GDM1 (cell line): ENCODE results near the gene CDX1.

ENCODE experiments used
- DNase-seq: peaks from one replicate; lab custom pipeline; 2025; lab: John Stamatoyannopoulos, UW

CDX1 gene

DNA sequence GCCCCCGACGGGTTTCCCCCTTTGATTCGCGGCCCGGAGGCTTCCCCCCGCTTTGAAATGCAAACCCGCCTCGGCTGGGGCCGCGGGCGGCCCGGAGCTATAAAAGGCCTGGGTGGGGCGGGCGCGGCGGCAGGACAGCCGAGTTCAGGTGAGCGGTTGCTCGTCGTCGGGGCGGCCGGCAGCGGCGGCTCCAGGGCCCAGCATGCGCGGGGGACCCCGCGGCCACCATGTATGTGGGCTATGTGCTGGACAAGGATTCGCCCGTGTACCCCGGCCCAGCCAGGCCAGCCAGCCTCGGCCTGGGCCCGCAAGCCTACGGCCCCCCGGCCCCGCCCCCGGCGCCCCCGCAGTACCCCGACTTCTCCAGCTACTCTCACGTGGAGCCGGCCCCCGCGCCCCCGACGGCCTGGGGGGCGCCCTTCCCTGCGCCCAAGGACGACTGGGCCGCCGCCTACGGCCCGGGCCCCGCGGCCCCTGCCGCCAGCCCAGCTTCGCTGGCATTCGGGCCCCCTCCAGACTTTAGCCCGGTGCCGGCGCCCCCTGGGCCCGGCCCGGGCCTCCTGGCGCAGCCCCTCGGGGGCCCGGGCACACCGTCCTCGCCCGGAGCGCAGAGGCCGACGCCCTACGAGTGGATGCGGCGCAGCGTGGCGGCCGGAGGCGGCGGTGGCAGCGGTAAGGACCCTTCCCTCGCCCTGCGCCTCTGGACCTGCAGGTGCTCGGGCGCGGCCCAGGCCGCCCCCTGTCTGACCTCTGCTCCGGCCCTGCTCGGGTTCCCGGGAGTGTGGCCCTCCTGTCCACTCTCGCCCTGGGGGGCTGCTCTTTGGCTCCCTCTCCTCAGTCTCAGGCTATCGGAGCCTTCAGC is at the start of gene CDX1:
Gene CDX1 (plus strand): TSS at position 129 of the 862 bp plus-strand sequence. CDS start 99 bp downstream, at position 228.
- no peak for DNase-seq

DNA sequence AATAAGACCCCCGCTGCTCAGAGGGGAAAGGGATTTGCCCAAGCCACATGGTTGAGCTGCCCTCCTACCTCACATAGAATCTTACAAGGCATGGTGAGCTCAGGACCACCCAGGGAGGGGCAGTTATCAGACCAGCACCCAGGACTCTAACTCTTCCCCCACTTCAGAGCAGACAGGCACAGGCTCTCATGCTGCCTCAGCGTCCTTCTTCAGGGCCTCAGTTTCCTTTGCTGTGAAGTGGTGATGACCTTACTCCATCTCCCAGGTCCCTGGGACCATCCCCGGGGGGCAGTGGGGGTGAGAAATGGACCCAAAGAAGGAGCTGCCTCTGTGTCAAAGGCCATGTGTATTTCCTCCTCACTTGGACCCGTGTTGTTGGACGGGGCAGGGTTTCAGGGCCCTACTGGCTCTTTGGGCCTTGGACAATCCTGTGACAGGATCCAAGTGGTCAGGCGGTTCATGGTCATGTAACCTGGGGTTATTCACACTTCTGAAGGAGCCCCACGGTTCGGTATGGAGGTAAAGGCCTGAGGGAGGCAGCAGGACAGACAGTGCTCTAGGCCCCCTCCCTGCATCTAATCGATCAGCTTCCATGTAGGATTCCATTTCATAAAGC is 48.5 kb upstream of the CDX1 start:
- DNase-seq, result no peak

DNA sequence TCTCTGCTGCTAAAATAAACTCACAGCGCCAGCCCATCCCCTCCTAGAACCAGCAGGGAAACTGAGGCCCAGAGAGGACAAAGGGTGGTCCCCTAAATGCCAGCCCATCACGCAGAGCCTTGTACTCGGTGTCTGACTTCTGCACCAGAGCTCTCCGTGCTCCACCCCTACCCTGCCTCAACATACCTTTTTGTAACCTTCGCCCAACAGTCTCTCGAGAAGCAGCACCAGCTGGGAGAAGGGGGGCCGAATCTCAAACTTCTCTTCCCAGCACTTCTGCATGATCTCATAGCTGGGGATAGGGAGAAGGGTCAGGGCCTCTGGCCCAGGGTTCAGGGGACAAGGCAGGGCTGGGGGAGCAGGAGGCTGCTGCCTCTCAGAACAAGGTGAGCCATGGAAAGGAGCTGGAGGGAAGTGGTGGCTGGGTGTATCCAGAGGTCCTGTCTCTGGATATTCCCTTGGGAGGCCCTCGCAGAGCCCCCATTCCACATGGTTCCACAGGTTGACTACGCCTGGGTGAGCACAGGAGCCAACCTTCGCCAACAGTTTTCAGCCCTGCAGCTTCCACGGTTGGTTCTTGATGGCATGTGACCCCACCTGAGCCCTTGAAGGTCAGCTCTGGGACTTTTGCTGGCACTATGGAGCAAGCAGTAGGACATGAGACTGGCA is 47.9 kb upstream of the CDX1 start:
- DNase-seq, result no peak

DNA sequence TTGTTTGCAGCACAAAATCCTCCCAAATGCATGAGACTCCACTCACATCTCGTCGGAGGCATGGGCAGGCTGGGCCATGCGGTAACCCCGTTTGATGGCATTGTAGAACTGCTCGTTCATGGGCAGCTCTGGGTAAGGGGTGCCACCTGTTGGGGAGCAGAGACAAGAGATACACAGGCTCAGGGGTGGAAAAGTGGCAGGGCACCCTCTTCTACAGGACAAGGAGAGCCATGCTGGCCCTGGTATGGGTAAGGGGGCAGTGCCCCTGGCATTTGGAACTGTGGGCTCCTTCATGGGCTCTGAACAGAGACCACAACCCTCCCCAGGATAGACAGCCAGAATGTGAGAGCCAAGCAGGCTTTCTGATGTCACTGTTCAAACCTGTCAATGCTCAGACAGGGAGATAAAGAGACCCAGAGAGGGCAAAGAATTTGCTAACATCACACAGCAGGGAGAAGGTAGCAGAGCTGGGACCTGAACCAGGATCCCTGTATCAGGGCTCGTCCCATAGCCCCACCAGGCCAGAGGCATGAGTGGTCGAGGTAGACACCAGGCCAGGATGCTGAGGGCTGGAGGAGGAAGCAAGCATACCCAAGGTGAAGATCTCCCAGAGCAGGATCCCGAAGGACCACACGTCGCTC is 47.0 kb upstream of the CDX1 start:
- peak; percentile 35 for DNase-seq

DNA sequence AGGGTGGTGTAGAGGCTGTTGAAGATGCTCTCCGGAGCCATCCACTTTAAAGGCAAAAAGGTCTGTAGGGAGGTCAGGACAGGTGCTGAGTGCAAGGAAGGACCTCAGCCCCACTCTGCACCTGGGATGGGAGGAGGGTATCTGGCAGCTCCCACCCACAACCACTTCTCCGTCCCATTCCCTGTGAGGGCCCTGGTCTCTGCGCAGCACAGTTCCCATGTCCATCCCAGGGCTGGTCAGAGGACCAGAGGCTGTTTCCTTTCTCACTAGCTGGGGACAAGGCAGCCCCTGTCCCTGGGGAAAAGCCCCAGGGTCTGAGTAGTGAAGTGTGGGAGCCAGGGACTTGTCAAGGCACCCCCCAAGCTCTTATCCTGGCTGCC is 46.5 kb upstream of the CDX1 start:
- DNase-seq, result no peak

DNA sequence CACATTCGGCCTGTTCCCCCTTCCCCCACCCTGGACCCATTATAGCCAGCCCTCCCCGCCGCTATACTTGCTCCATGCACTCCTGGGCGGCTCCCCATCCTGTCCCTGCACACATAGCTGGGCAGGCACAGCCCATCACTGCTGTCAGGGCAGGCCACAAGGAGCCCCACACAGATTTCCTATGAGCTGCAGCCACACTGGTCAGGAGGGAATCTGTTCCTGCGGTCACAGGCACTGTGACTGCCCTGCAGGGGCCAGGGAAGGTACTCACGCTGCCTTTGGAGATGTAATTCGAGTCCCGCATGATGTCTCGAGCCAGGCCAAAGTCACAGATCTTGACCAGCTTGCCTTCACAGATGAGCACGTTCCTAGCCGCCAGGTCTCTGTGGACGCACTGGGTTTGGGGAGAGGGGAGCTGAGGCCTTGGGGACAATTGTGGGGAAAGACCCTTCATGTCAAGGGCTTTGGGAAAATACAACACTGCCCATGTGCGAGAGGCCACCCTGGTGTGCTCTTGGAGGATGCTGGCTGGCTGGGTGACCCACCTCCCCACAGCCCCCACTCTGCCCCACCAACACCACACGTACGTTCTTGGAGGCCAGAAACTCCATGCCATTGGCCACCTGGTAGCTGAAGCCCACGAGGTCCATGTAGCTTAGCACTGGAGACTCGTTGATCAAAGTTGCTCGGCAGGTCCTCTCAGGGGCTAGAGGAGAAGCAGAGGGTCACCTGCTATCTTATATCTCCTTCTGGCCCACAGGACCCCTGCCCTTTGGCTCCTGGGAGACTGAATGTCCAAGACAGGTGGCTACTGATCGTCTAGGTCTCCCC is 45.7 kb upstream of the CDX1 start:
- no peak for DNase-seq

DNA sequence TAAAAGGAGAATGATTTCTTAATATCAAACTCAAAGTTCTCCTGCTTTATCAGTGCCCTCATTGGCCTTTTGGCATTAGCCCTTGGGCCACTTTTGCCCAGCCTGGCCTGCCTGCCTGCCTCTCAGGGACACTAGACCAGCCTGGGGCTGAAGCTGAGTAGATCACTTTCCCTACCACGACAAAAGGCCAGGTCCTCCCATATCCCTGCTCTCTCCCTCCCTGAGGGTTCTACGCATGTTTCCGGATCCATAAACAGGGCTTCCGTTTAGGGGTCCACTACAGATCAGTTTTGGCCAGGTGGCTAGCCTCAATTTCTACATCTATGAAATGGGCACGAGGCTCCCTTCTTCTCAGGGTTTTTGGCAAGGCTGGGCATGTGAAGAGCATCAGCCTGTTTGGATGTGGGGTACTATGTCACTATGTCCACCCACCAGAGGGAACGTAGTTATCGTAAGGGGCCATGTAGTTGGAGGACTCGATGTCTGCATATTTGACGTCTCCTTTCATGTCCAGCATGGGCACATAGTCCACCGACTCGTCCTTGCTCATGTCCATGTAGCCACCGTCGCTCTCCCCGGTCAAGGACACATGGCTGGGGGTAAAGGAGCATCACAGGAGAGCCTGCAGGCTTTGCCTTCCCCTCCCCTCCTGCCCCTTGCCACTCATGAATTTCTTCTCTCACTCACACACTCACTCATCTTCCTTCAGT is 45.0 kb upstream of the CDX1 start:
- DNase-seq, result no peak

DNA sequence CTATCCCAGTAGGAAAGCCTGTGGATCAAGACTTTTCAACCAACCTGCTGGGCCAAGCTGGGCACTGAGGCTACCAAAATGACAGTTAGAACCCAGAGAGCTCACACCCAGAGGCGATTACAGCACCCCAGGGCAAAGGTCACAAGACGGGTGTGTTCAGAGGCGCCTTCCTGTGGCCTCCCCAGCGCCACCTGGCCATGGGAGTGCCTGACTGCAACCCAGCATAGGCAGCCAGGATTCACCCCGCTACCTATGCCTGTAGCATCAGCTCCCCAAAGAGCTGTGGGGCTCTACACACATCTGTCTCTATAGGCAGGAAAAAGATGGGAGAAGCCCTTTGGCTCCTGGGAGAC is 44.4 kb upstream of the CDX1 start:
- DNase-seq, result peak; percentile 24

DNA sequence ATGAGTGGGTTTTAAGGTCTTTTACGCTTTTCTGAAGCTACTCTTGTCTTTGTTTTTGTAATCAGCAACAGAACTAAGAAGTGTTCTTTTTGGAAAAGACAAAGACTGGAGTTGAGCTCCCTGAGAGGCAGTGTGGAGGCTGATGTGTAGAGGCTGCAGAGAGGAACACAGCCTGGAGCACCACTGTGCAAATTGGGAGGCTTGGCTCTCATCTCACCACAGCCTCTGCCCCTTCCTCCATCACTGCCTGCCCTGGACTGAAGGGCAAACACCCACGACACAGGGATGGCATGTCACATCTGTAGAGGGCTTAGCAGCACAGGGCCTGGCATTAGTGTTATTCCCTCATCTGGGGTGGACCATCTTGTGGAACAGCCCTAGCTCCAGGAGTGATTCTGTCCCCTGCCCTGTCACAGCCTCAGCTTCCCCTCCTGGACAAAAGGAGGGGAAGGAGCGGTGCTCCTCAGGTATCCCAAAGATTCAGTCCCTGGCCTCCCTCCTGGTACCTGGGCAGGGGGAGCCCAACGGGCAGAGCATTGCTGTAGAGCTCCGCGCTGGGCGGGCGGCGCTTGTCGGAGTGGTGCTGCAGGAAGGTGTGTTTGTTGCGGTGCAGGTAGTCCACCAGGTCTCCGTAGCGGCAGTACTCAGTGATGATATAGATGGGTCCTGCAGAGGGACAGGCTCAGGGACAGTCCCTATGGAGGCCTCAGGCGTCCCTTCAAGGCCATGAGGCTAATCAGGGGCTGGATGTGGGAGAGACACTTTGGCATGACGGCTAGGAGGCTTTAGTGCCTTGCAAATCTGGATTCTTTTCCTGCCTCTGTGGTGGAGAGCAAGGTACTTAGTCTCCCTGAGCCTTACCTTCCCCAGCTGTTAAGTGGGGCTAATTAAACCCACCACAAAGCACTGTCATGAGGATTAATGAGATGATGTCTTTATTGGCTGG is 43.8 kb upstream of the CDX1 start:
- DNase-seq, result no peak

DNA sequence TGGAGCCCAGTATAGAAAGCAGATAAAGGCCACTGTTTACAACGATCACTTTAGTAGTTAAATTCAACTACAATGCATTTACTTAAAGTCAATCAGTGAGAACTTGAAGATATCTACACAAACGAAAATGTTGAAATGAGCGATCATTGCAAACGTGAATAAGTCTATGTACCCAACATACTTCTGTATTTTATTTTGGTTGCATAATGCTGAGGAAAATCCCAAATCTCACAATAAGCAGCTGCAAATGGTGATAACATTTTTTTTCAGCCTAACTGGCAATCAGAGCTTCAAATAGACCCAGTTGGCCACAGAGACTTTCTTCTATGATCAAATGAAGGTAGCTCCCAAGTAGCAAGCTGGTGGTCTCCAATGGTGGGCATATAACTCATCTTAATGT is 43.0 kb upstream of the CDX1 start:
- DNase-seq, result no peak

DNA sequence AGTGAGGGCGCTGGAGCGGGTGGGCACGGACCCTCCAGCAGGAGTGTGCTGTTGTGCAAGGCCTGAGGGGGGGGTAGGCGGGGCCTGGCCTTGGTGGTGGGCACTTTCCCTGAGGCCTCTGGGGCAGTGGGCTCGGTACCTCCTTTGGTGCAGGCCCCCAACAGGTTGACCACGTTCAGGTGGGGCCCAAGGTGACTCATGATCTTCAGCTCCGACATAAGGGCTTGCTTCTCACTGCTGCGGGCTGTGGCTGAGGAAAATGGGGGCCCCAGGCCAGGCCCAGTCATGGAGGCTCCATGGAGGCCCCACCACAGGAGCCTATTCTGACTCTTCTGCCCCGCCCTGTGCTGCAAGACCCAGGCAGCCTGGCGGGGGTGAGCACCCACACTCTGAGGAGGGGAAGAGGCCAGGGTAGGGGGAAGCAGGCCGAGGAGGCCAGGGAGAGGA is 42.4 kb upstream of the CDX1 start:
- no peak for DNase-seq

DNA sequence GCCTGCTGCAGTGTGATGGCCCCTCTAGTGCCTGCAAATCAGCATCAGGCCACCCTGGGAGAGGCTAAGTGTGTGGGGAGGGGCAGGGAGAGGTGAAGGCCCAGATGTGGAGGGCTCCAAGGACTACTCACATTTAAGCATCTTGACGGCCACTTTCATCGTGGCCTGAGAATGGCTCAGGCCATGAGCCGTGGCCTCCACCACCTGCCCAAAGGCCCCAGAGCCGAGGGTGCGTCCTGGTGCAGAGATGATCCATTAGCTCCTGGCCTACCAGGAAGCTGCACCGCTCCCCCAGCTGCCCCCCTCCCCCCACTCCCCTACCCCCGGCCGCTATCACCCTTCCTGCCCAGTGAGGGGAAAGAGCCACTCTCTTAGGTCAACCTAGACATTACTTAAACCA is 42.0 kb upstream of the CDX1 start:
- no peak for DNase-seq

DNA sequence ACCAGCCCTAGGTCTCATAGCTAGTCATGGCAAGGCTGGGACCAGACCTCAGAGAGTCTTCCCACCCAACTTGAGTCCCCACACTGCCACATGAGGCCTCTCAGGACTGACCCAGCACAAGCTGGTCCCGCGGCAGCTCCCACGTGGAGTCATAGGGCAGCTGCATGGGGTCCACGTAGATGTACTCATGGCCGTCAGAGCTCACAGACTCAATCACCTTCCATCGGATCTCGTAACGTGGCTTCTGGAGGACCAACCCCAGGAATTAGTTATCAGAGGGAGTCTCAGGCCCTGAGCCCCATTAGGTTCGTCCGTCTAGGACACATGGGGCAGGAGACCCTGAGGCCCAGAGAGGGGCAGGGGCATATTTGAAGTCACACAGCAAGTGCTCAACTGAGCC is 41.2 kb upstream of the CDX1 start:
- no peak for DNase-seq

DNA sequence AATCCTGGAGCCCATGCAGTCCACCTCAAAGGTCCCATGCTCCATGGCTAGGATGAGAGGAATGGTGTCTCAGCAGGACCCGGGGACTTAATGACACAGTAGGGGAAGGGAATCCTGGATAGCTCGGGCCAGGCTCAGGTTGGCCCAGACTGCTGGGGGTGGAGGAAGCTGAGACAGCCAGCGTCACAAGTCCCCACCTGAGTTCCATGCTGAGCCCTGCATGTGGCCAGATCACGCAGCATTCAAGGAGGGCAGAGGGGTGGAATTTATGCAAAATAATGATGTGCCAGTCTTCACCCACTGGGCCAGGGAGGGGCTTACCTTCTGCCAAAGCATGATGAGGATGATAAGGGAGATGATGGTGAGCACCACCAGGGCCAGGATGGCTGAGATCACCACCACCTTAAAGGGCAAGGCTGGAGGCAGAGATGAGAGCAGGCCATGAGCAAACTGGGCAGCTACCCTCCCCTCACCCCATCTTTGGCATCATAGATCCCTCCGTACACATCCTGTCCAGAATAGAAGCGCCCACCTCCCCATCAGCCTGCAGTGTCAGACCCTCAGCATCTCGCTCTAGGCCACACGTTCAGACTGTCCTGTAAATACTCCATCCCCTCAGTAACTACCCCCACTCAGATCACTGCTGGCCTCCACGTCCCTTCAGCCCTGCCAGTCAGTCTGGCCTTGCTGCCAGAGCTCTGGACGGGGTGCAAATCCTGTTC is 40.2 kb upstream of the CDX1 start:
- no peak for DNase-seq

DNA sequence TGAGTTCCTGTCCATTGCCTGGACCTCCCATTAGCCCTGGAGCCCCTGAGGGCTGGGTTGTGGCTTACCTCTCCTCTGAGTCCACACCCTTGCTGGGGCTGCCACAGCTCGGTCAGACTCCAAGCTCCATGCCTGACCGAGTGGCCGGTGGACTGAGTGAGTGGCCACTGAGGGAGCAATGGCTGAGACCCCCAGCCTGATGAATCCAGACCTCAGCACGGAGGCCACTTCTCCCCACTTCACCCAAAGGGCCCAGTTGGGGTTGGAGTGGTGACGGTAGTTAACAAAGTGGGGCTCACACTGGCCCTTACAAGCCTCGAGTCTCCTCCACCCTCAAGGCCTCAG is 39.7 kb upstream of the CDX1 start:
- no peak for DNase-seq

DNA sequence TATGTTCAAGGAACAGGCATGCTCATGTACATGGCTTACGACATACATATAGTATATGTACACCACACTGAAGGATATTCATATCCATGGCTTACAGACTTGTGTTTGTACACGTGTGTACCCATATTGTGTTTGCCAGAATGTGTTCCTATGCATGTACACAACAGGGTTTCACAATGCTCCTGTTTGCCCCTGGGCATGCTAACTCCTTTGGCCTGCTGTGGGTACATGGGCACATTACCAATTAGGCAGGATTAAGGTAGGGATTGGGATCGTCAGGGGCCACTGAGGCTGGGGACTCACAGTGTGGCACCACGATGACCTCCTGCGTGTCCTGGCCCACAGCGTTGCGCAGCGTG is 37.1 kb upstream of the CDX1 start:
- no peak for DNase-seq

DNA sequence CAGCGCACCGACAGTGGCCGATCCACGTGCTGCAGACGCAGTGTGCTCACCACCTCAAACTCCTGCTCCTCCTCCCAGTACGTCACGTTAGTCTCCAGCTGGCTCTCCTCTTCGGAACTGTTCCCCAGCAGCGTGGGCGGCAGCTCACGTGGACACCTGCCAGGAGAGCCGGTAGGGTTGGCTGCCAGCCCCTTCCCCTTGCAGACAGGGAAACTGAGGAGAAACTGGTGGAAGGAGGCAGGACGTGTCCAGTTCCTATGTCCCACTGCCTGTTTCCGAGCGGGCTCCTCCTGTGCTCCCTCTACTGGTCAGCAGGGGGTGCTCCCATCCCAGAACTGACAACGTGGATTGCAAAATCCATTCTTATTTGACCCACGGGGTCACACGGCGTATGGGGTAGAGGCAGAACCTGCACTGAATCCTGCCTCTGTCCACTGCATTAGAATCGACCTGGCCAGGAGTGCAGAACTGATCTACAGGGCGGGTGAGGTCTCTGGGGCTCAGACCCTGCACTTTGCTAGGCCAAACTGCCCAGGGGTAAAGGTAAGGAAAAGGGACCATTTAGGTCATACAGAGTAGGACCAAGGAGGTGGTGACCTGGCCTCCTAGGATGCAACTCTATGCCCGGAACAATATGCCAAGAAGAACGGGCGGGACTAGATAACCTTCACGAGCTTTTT is 36.6 kb upstream of the CDX1 start:
- peak; percentile 27 for DNase-seq

DNA sequence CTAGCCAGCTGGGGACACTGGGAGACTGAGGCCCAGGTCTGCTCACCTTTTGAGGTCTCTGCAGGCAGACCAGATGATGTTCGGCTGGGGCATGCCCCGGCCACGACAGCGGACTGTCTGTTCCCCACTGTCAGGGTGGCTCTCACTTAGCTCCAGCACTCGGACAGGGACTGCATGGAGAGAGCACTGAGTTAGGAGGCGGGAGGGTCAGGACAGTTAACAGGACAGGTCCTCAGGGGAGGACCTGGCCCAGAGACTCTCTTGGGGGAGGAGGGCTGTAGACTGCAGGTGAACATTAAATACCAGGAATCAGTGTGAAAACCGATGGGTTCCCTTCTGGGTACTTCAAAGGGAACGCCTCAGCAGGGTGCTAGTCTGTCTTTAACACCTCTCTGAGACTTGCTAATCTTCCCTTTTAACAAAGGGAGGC is 36.1 kb upstream of the CDX1 start:
- no peak for DNase-seq

DNA sequence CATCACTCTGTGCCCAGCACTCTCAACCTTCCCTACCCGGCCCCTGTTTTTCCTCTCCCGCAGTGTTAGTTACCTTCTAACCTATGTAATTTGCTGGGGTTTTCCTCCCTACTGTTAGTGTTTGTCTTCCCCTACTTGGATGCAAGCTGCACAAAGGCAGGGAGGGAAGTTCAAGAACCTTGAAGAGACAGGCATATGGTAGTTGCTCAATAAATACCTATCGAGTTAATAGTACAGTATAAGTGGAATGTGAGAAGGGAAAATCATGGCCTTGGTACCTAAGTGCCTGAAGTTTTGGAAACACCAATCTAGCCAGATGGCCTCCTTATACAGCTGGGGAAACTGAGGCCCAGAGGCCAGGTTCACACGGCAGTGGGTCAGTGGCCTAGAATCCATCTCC is 35.1 kb upstream of the CDX1 start:
- no peak for DNase-seq
